ENCODE measurements around the gene KLHL2.
A peak's percentile ranks its signal among the peaks of the same experiment; 100 is the strongest.
"Not testable (repeated sequence)": the region's sequence is repeated elsewhere in the genome, so short reads cannot be mapped to it uniquely, and the experiment has no call there.

KLHL2 gene

DNA sequence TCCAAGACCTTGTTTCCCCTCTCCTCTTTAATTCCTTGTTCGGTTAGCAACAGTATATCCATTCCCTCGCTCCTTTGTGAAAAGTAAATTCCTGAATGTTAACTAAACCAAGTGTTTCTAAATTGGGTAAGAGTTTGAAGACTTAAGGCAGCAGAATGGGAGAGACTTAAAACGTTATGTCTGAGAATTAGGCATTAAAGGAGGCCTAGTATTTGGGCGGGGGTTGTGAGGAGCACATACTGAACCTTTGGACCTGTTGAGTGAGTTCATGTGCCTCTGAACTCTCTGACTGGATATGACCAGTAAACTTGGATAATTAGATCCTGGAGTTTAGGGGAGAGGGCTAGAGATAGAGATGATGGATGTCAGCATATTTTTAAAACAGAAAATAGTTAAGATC is 121.3 kb downstream of the KLHL2 start:
- no peak for DNase-seq (ENCODE audit: low spot score)

DNA sequence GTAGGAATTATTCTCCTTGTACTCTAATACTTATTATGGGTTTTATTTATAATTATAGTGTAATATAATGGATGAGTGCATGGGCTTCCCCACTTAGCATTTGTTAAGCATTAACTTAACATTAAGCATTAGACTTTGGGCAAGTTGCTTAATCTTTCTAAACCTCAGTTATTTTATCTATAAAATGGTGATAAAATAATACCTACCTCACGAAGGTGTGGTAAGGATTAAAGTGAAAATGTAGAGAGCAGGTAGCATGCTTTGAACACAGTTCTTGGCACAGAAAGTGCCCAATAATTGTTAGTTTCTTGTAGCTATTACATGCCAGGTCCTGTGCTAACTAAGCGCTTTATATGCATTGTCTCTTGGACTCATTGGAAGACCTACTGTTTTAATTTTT is 122.7 kb downstream of the KLHL2 start:
- DNase-seq (ENCODE audit: low spot score) = no peak

- DNase-seq (ENCODE audit: low spot score) = no peak
Observed at GRCh38 chr4:165330666-165331065, 123.3 kb downstream of the KLHL2 start.

GRCh38 chr4:165331359-165331758 is 124.0 kb downstream of the KLHL2 start:
- no peak for DNase-seq (ENCODE audit: low spot score)

GRCh38 chr4:165331823-165332222 is 124.5 kb downstream of the KLHL2 start:
- no peak for DNase-seq (ENCODE audit: low spot score)

- no peak for DNase-seq (ENCODE audit: low spot score)
Observed at GRCh38 chr4:165332502-165332901, 125.1 kb downstream of the KLHL2 start.

DNA sequence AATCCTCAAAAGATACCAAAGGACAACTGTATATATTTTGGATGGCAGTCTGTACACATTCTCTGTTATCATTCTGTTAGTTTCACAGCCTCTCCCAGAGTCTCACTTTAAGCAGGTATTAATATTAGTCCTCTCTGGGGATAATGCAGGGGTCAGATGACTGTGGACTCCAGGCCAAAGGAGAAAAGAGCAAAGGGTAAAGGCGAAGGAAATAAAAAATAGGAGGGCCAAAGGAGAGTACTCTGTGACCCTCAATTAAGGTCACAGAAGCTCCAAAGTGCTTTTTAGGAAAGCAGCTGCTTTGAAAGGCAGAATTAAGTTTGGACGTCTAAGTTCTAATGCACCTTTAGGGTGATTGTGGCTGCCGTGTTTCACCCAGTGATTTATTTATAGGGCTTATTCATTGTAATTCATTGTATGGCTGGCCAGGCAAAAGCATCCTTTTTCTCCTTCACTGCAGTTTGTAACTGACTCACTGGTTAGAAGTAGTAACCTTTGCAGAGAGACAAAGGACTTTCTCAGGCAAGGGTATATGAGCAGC is 127.9 kb downstream of the KLHL2 start:
- no peak for DNase-seq (ENCODE audit: low spot score)

- no peak for DNase-seq (ENCODE audit: low spot score)
Observed at GRCh38 chr4:165336743-165337142, 129.4 kb downstream of the KLHL2 start.

GRCh38 chr4:165342340-165342739 is 135.0 kb downstream of the KLHL2 start:
- DNase-seq (ENCODE audit: low spot score) = not testable (repeated sequence)

DNA sequence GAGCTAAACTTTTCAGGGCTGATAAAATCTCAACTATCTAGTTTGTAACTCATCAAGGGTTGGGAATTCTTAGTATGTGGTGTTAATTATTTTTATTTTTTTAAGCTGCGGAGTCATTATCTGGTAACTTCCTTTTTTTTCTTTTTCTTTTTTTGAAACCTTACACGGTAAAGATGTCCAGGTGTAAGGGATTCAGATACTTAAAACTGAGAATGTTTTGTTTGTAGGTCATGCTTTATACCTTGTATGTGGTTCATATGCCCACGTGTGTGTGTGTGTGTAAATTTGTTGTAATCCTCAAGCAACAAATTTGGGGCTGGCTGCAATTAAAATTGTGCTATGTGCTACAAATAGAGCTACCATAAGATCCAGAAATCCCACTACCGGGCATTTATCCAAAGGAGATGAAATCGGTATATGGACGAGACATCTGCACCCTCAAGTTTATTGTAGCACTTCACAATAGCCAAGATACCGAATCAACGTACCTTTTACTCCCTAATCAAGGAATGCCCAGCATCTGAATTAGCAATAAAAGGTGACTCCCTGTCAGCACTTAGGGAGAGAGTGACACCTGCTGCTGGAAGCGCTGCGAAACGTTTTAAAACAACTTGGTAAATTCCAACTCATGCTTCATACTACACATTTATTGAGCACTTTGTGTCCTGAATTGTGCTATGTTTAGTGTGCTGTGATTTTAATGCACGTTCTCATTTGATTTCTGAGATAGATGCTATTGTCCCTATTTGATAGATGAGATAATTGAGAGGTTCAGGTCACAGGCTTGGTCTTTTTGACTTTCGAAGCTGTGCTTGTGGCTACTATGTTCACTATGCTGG is 136.2 kb downstream of the KLHL2 start:
- DNase-seq (ENCODE audit: low spot score) = no peak

GRCh38 chr4:165345666-165346417 is 138.5 kb downstream of the KLHL2 start:
- no peak for DNase-seq (ENCODE audit: low spot score)

- DNase-seq (ENCODE audit: low spot score) = no peak
Observed at GRCh38 chr4:165347647-165348569, 140.5 kb downstream of the KLHL2 start.

- no peak for DNase-seq (ENCODE audit: low spot score)
Observed at GRCh38 chr4:165351359-165352130, 144.2 kb downstream of the KLHL2 start.

- peak; percentile 81 for DNase-seq (ENCODE audit: low spot score)
Observed at GRCh38 chr4:165355900-165356300, 148.5 kb downstream of the KLHL2 start.

- no peak for DNase-seq (ENCODE audit: low spot score)
Observed at GRCh38 chr4:165359506-165359905, 152.1 kb downstream of the KLHL2 start.

- DNase-seq (ENCODE audit: low spot score) = no peak
Observed at GRCh38 chr4:165360041-165360695, 152.8 kb downstream of the KLHL2 start.

DNA sequence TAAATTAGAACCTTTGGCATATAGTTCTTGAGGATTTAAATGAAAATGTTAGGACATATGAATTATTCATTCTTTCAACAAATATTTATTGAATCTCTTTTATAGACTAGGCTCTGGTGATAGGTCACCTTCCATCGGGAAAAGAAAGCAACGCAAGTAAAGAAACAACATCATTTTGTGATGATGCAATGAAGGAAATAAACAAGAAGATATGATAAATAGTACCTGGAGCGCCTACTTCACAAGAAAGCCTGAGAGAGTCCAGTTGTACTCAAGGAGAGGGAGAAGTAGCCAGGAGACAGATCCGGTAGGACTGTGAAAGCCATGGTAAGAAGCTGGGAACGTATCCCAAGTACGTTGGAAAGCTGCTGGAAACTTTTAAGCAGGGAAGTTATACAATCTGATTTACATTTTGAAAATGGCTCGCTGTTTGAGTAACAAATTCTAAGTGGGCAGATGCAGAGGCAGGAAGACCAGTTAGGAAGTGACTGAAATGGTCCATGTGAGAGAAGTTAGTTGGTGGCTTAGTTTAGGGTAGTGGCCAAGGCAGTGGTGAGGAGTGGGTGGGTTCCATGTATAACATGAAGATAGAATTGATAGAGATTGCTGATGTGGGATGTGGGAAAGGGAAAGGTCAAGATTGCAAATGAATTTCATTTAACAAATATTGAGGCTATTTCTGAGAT is 153.8 kb downstream of the KLHL2 start:
- no peak for DNase-seq (ENCODE audit: low spot score)

DNA sequence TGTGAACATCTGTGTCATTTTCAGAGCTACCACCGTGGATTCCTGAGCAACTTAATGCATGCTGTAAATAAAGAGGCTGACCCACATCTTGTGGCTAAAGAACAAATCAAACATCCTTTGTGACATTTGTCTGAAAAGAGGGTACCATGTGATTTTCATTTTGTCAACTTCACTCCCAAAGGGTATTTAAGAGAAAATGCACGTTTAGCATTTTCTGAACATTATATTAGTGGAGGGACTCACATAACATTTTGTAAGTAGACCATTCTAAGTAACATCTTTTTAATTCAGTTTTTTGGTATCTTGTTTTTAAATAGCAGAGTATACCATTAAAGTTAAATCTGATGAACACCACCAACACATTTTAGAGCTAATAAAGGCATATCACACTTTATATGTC is 154.4 kb downstream of the KLHL2 start:
- no peak for DNase-seq (ENCODE audit: low spot score)

DNA sequence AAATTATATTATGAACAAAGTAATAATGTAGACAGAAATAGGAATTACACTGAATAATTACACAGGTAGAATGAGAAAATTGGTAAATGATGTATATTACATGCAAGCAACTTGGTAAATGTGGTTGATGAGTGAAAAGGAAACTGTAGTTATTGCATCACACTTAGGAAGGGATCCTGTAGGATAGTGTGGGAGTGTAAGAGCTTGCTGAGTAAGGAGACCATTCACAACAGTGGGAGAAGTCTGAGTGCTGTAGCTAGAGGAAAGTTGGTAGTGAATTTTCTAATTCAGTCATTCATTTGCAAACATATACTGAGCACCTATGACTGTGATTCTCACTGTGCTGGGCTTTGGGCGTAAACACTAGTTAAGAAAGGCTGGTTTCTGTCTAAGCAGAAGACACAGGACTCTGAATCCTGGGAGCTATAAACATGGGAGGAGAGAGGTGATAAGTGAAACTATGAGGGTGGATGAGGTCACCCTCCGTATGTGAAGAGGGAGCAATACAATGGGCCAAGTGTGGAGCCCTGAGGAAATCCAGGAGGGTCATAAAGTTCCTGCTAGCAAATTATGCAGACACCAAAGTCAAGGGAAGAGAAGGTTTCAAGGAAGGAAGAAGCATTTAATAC is 157.2 kb downstream of the KLHL2 start:
- DNase-seq (ENCODE audit: low spot score) = no peak

DNA sequence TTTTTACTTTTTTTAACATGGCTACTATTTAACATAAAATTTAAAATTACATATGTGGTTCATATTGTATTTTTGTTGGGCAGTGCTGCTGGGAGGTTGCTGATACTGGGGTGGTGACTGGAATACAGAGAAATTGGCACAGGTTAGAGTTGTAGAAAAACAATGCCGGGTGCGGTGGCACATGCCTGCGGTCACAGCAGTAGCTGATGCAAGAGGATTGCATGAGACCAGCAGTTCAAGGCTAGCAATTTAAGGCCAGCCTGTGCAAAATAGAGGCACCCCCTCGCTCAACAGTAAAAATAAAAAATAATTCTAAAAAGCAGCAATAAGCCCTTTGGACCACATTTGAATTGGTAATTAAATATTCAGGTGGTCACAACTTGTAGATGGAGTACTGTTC is 159.7 kb downstream of the KLHL2 start:
- peak; percentile 76 for DNase-seq (ENCODE audit: low spot score)

All from cerebellar cortex (tissue), 1 donor.